NCI-H2196 (cell line): ENCODE measurements around the gene GPRASP2.

Experiments used
- DNase-seq: peaks from one replicate; lab custom pipeline; 2025; ENCODE audit not compliant: unreplicated experiment; lab: John Stamatoyannopoulos, UW

The GPRASP2 gene

GRCh38 chrX:102744307-102744706, 32.1 kb downstream of the GPRASP2 start:
- no peak for DNase-seq

GRCh38 chrX:102745513-102745856, 33.2 kb downstream of the GPRASP2 start:
- DNase-seq, result no peak

DNA sequence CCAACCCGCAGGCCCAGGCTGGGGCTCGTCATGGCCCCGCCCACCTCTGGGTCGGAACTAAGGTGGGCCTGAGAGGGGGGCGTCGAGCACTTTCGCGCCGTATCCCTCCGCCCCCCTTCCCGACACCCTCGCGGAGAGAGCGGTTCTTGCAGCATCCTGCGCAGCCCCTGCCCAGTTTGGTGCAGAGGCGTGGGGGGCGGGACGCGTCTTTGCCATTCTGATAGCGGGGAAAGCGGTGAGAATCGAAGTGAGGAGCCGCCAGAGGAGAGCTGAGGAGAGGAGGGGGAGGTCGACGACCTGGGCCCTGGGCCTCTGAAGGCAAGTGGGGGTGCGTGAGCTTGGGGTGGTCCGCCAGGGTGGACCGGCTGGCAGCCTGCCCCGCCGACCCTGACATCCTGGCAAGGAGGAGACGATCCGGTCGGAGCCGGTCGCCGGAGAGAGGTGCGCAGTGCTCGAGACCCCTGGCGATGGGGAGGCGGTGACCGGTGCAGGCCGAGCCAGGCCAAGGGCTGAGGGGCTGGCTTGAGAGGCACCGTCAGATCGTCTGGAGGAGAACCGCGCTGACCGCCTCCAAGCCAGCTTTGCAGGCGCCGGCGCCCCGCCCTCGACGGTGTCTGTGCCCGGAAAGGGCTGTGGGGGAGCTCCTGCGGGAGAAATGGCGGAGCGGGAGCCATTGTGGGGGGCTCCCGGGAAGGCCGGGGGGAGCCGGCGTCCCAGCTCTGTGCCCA, 33.8 kb downstream of the GPRASP2 start:
- DNase-seq, result no peak

GRCh38 chrX:102765217-102765616, 53.0 kb downstream of the GPRASP2 start:
- no peak for DNase-seq

GRCh38 chrX:102765809-102766208, 53.6 kb downstream of the GPRASP2 start:
- DNase-seq, result no peak

DNA sequence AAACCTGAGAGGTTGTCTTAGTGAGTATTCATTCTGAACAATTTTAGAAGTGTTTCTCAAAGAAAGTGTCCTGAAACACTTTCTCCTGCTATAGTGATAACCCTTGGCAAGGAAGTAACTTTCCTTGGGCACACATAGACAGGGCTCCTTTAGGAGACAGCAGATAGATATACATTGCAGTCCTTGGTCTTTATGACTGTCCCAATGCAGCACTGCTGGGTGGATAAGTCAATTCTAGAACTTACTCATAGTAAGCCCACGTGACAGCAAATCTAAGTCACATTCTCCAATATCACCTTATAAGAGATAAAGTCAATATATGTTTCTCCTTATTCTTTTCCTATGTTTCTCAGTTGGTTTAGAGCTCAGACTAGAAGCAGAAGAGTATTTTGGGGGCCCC, 55.0 kb downstream of the GPRASP2 start:
- DNase-seq, result no peak
